ENCODE data around the gene HES7. TPM values are rescaled to one million over a fixed set of nuclear protein-coding genes. Genes with fewer than 3 reads are reported as not detected.
A peak's percentile ranks its signal among the peaks of the same experiment; 100 is the strongest.

HES7 gene
- total and polyA plus RNA-seq, 10 donors: 0.04 to 0.67 (median 0.41) TPM; not detected in 5

DNA sequence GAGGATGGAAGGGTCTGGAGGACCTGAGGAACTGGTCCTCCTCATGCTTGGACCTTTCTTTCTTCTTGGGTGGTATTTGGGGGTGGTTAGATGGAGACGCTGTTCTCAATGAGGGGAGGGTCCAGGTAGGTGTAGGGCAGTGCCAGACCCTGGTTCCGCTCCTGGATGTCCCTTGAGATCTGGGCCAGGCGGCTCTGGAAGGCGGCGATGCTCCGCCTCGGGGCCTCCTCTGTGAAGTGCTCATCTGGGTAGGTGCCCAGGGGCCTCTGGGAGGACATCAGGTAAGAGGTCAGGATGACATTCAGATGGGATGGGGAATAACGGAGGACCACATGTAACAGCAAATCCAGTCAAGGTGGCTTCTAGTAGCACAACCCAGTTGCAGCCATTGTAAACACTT, 27.4 kb downstream of the HES7 start:
- H3K4me3 ChIP-seq: no peak overlapping the region
- TF ChIP-seq POLR2A (IDR thresholded peaks at IDR 0.05): no peak
- 85 to 98% (median 92%) methylated on average over 7 to 8 of the region's 8 CpGs for WGBS, 5 donors
- peaks cover 0 to 9% (median 3%) of the 10 kb centered on the region in 6 donors for H3K4me1 ChIP-seq
- H3K36me3 ChIP-seq: no peaks in the 10 kb centered on the region
- DNase-seq: no peak
- intact Hi-C loops (cut with DNase I; ENCODE audit: low total_unique reads): no loop called here
- no peaks in the 10 kb centered on the region for H3K9me3 ChIP-seq
- no peak overlapping the region for H3K27ac ChIP-seq
- peaks cover 0 to 44% (median 0%) of the 10 kb centered on the region in 7 donors for H3K27me3 ChIP-seq (replicated peaks in 1 of 7)

GRCh38 chr17:8095361-8095760, 28.5 kb downstream of the HES7 start:
- Histone ChIP-seq H3K27me3 (replicated peaks in 1 of 7) (peaks cover 0 to 55% (median 0%) of the 10 kb centered on the region in 7 donors), H3K4me1 (peaks cover 0 to 21% (median 8%) of the 10 kb centered on the region in 6 donors), H3K4me3 (no peak overlapping the region), H3K9me3 (no peaks in the 10 kb centered on the region), H3K36me3 (no peaks in the 10 kb centered on the region), H3K27ac (no peak overlapping the region)
- intact Hi-C loops (cut with DNase I; ENCODE audit: low total_unique reads): no loop called here
- WGBS, 5 donors: 68 to 91% (median 71%) methylated on average over 6 of the region's 6 CpGs
- DNase-seq: no peak
- TF ChIP-seq POLR2AphosphoS5 (IDR thresholded peaks at IDR 0.05): no peak
- TF ChIP-seq, protein P1, sequence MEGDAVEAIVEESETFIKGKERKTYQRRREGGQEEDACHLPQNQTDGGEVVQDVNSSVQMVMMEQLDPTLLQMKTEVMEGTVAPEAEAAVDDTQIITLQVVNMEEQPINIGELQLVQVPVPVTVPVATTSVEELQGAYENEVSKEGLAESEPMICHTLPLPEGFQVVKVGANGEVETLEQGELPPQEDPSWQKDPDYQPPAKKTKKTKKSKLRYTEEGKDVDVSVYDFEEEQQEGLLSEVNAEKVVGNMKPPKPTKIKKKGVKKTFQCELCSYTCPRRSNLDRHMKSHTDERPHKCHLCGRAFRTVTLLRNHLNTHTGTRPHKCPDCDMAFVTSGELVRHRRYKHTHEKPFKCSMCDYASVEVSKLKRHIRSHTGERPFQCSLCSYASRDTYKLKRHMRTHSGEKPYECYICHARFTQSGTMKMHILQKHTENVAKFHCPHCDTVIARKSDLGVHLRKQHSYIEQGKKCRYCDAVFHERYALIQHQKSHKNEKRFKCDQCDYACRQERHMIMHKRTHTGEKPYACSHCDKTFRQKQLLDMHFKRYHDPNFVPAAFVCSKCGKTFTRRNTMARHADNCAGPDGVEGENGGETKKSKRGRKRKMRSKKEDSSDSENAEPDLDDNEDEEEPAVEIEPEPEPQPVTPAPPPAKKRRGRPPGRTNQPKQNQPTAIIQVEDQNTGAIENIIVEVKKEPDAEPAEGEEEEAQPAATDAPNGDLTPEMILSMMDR (IDR thresholded peaks at IDR 0.05 in 8 of 11, conservative IDR thresholded peaks at IDR 0.05 in 3 of 11): no peak
- TF ChIP-seq POLR2A (IDR thresholded peaks at IDR 0.05): no peak

DNA sequence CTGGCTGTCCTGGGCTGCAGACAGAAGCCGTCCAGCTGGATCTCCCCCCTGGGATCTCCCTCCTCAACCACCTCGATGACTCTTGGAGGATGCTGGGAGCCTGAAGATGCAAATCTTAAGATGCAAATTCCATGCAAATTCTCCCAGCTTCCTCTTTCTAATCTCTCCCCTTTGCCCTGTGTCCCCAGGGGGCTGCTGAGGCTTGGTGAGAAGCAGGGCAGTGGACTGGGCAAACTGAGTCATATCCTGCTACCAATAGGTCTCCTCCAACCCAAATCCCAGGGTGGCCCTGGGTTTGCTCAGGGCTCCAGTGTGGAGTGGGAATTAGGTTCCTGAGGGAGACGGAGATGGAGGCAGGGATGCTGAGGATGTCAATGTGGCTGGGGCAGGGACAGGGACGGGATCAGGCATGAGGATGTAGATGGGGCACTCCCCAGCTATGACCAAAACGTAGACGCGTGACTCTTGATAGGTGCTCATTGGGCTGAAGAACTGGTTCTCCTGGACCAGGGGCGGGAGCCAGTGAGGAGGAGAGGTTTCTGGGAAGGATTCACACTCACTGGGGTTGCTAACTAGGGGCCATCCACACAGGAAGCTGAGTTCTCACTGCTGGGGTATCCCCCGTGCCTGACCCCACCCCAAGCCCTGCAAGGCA, 32.7 kb downstream of the HES7 start:
- no peak for TF ChIP-seq POLR2A (IDR thresholded peaks at IDR 0.05)
- TF ChIP-seq, protein P1 (IDR thresholded peaks at IDR 0.05 in 8 of 11, conservative IDR thresholded peaks at IDR 0.05 in 3 of 11): no peak
- peak in 1 of 3 donors; percentile 29 for TF ChIP-seq POLR2AphosphoS5 (IDR thresholded peaks at IDR 0.05)
- H3K4me1 ChIP-seq: peaks cover 0 to 27% (median 9%) of the 10 kb centered on the region in 6 donors
- peaks cover 0 to 78% (median 0%) of the 10 kb centered on the region in 7 donors for H3K27me3 ChIP-seq (replicated peaks in 1 of 7)
- peak; percentile 84 for DNase-seq
- peak overlapping the region in 1 of 8 donors; percentile 24 for H3K4me3 ChIP-seq
- intact Hi-C loops (cut with DNase I; ENCODE audit: low total_unique reads): no loop called here
- WGBS, 5 donors: 38 to 52% (median 42%) methylated on average over 8 to 9 of the region's 9 CpGs
- no peaks in the 10 kb centered on the region for H3K36me3 ChIP-seq
- H3K27ac ChIP-seq: peak overlapping the region in 2 of 8 donors; percentile 41 to 46
- no peaks in the 10 kb centered on the region for H3K9me3 ChIP-seq

DNA sequence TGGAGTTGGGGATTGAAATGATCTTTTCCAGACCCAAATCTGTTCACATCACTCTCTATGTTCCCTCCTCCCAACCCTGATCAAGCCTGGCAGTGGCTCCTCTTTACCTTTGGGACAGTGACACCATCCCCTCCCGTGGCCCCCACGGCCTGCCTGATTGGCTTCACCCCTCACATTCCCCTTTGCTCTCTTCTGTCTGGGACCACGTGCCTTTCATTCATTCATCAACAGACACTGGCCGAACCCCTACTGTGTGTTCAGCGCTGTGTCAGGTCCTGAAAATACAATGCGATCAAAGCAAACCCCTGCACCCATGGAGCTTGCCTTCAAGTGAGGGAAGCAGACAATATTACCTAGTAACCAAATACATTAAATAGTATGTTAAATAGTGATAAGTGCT, 34.2 kb downstream of the HES7 start:
- DNase-seq: no peak
- Histone ChIP-seq H3K4me3 (no peak overlapping the region), H3K36me3 (no peaks in the 10 kb centered on the region), H3K4me1 (peaks cover 0 to 27% (median 9%) of the 10 kb centered on the region in 6 donors), H3K27ac (no peak overlapping the region), H3K27me3 (replicated peaks in 1 of 7) (peaks cover 0 to 73% (median 0%) of the 10 kb centered on the region in 7 donors), H3K9me3 (no peaks in the 10 kb centered on the region)
- intact Hi-C loops (cut with DNase I; ENCODE audit: low total_unique reads): no loop called here
- TF ChIP-seq POLR2AphosphoS5 (IDR thresholded peaks at IDR 0.05) (no peak), POLR2A (IDR thresholded peaks at IDR 0.05) (no peak)
- TF ChIP-seq, protein P1 (IDR thresholded peaks at IDR 0.05 in 8 of 11, conservative IDR thresholded peaks at IDR 0.05 in 3 of 11): no peak
- WGBS, 5 donors: 71 to 86% (median 79%) methylated on average over 6 of the region's 6 CpGs

Measured in spleen (tissue), 11 donors.